ENCODE measurements around the gene NT5C. TPM values are rescaled to one million over a fixed set of nuclear protein-coding genes. Genes with fewer than 3 reads are reported as not detected.
"Not testable (repeated sequence)": the region's sequence is repeated elsewhere in the genome, so short reads cannot be mapped to it uniquely, and the experiment has no call there.

NT5C gene
- total and polyA plus RNA-seq, 9 donors: 38.3 to 55.6 (median 44.0) TPM

DNA sequence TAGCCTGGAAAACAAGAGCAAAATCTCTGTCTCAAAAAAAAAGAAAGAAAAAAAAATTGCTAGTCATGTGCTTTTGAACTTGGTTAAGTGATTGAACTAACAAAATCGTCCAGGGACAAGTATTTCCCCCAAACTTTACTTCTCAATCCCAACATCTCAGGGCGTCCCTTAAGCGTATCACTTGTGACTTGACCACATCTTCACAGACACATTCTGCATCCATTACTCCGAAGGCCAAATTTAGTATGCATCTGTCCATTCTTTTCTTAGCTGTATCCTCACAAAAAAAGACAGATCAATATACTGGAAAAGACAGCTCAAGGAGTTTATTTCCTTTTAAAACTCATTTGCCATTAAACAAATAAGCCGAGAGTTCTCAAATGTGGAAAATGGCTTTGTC is 28.7 kb upstream of the NT5C start:
- Histone ChIP-seq H3K27me3 (ENCODE audit: control insufficient read depth, insufficient read depth, low read length) (no peaks in the 10 kb centered on the region), H3K4me3 (ENCODE audit: low read length) (no peak overlapping the region), H3K27ac (ENCODE audit: low read length) (peak overlapping the region; percentile 73), H3K4me1 (ENCODE audit: control insufficient read depth, insufficient read depth, low read length) (peaks cover 11% of the 10 kb centered on the region), H3K9me3 (replicated peaks; ENCODE audit: control insufficient read depth, low read depth, low read length) (no peaks in the 10 kb centered on the region), H3K36me3 (ENCODE audit: control insufficient read depth, insufficient read depth, low read length) (peaks cover 11% of the 10 kb centered on the region)
- peak; percentile 28 for DNase-seq
- no CpG with 5 or more reads among the region's 5 CpGs for WGBS (ENCODE audit: insufficient coverage)

DNA sequence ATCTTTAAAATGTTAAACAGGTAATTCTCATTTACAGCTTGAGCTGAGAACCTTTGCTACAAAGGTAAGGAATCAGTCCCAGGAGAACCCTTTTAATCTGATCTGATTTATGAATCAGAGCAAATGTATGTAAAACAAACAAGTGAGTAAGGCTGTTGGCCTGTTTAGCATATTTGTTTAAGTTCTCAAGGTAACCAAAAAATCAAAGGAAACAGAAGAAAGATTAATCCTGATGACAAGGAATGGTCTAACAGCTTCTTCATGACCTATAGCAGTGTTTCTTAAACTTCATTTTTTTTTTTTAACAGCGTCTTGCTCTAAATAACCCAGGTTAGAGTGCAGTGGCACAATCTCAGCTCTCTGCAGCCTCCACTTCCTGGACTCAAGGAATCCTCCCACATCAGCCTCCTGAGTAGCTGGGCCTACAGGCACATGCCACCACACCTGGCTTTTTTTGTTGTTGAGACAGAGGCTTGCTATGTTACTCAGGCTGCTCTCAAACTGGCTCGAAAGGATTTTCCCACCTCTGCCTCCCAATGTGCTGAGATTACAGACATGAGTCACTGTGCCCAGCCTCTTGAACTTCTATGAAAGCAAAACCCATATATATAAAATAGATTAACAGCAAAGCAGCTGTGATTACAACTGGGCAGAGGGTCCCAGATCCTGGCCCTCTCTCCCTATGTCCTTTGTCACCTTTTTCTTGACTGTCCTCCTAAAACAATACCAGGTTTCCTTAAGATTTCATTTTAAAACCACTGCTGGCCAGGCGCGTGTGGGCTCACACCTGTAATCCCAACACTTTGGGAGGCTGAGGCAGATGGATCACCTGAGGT is 27.9 kb upstream of the NT5C start:
- no peak for DNase-seq
- peaks cover 16% of the 10 kb centered on the region for H3K4me1 ChIP-seq (ENCODE audit: control insufficient read depth, insufficient read depth, low read length)
- peak overlapping the region; percentile 69 for H3K27ac ChIP-seq (ENCODE audit: low read length)

GRCh38 chr17:75158480-75158879 is 26.9 kb upstream of the NT5C start:
- DNase-seq; H3K36me3 ChIP-seq (ENCODE audit: control insufficient read depth, insufficient read depth, low read length); H3K27me3 ChIP-seq (ENCODE audit: control insufficient read depth, insufficient read depth, low read length); H3K9me3 ChIP-seq (replicated peaks; ENCODE audit: control insufficient read depth, low read depth, low read length); H3K27ac ChIP-seq (ENCODE audit: low read length); H3K4me3 ChIP-seq (ENCODE audit: low read length): not testable (repeated sequence)
- WGBS (ENCODE audit: insufficient coverage): 89% methylated on average over 5 of the region's 8 CpGs
- peaks cover 16% of the 10 kb centered on the region for H3K4me1 ChIP-seq (ENCODE audit: control insufficient read depth, insufficient read depth, low read length)

More for the DNA sequence above, 27.9 kb upstream of the NT5C start:
- 94% methylated on average over 3 of the region's 4 CpGs for WGBS (ENCODE audit: insufficient coverage)
- no peak overlapping the region for H3K4me3 ChIP-seq (ENCODE audit: low read length)
- no peaks in the 10 kb centered on the region for H3K27me3 ChIP-seq (ENCODE audit: control insufficient read depth, insufficient read depth, low read length)
- no peaks in the 10 kb centered on the region for H3K9me3 ChIP-seq (replicated peaks; ENCODE audit: control insufficient read depth, low read depth, low read length)
- H3K36me3 ChIP-seq (ENCODE audit: control insufficient read depth, insufficient read depth, low read length): peaks cover 11% of the 10 kb centered on the region

GRCh38 chr17:75155191-75155601 is 23.7 kb upstream of the NT5C start:
- Histone ChIP-seq H3K9me3 (replicated peaks; ENCODE audit: control insufficient read depth, low read depth, low read length) (no peaks in the 10 kb centered on the region), H3K36me3 (ENCODE audit: control insufficient read depth, insufficient read depth, low read length) (peaks cover 4% of the 10 kb centered on the region), H3K27me3 (ENCODE audit: control insufficient read depth, insufficient read depth, low read length) (no peaks in the 10 kb centered on the region), H3K4me3 (ENCODE audit: low read length) (no peak overlapping the region), H3K27ac (ENCODE audit: low read length) (peak overlapping the region; percentile 93), H3K4me1 (ENCODE audit: control insufficient read depth, insufficient read depth, low read length) (peaks cover 30% of the 10 kb centered on the region)
- no CpG with 5 or more reads among the region's 3 CpGs for WGBS (ENCODE audit: insufficient coverage)
- peak; percentile 77 for DNase-seq

- H3K9me3 ChIP-seq (replicated peaks; ENCODE audit: control insufficient read depth, low read depth, low read length): no peaks in the 10 kb centered on the region
- H3K27ac ChIP-seq (ENCODE audit: low read length): peak within 1 kb of the TSS; percentile 93
- peak within 1 kb of the TSS; percentile 94 for H3K4me3 ChIP-seq (ENCODE audit: low read length)
- peak; percentile 100 for DNase-seq
- peaks cover 1% of the 10 kb centered on the region for H3K36me3 ChIP-seq (ENCODE audit: control insufficient read depth, insufficient read depth, low read length)
- under 1% methylated on average over 59 of the region's 67 CpGs for WGBS (ENCODE audit: insufficient coverage)
- H3K27me3 ChIP-seq (ENCODE audit: control insufficient read depth, insufficient read depth, low read length): no peaks in the 10 kb centered on the region
- H3K4me1 ChIP-seq (ENCODE audit: control insufficient read depth, insufficient read depth, low read length): peaks cover 27% of the 10 kb centered on the region
Observed at GRCh38 chr17:75154195-75155106, 22.9 kb upstream of the NT5C start, which contains the start of gene JPT1. Gene JPT1 (minus strand): TSS chr17:75154512. CDS start chr17:75154397, 115 bp downstream.

GRCh38 chr17:75153780-75154194 is 22.2 kb upstream of the NT5C start:
- Histone ChIP-seq H3K27me3 (ENCODE audit: control insufficient read depth, insufficient read depth, low read length) (no peaks in the 10 kb centered on the region), H3K4me1 (ENCODE audit: control insufficient read depth, insufficient read depth, low read length) (peaks cover 26% of the 10 kb centered on the region), H3K36me3 (ENCODE audit: control insufficient read depth, insufficient read depth, low read length) (no peaks in the 10 kb centered on the region), H3K4me3 (ENCODE audit: low read length) (peak overlapping the region; percentile 94), H3K9me3 (replicated peaks; ENCODE audit: control insufficient read depth, low read depth, low read length) (no peaks in the 10 kb centered on the region), H3K27ac (ENCODE audit: low read length) (peak overlapping the region; percentile 67)
- WGBS (ENCODE audit: insufficient coverage): under 1% methylated on average over 35 of the region's 35 CpGs
- peak; percentile 34 for DNase-seq

- no peaks in the 10 kb centered on the region for H3K9me3 ChIP-seq (replicated peaks; ENCODE audit: control insufficient read depth, low read depth, low read length)
- H3K27ac ChIP-seq (ENCODE audit: low read length): peak overlapping the region; percentile 67
- H3K4me1 ChIP-seq (ENCODE audit: control insufficient read depth, insufficient read depth, low read length): peaks cover 26% of the 10 kb centered on the region
- H3K4me3 ChIP-seq (ENCODE audit: low read length): peak overlapping the region; percentile 94
- no peaks in the 10 kb centered on the region for H3K27me3 ChIP-seq (ENCODE audit: control insufficient read depth, insufficient read depth, low read length)
- DNase-seq: peak; percentile 54
- H3K36me3 ChIP-seq (ENCODE audit: control insufficient read depth, insufficient read depth, low read length): peaks cover 5% of the 10 kb centered on the region
- under 1% methylated on average over 21 of the region's 28 CpGs for WGBS (ENCODE audit: insufficient coverage)
Observed at GRCh38 chr17:75152922-75153779, 21.6 kb upstream of the NT5C start.

- Histone ChIP-seq H3K27me3 (ENCODE audit: control insufficient read depth, insufficient read depth, low read length) (no peaks in the 10 kb centered on the region), H3K4me3 (ENCODE audit: low read length) (peak overlapping the region; percentile 94), H3K4me1 (ENCODE audit: control insufficient read depth, insufficient read depth, low read length) (peaks cover 26% of the 10 kb centered on the region), H3K9me3 (replicated peaks; ENCODE audit: control insufficient read depth, low read depth, low read length) (no peaks in the 10 kb centered on the region), H3K27ac (ENCODE audit: low read length) (peak overlapping the region; percentile 67), H3K36me3 (ENCODE audit: control insufficient read depth, insufficient read depth, low read length) (peaks cover 12% of the 10 kb centered on the region)
- 42% methylated on average over 4 of the region's 6 CpGs for WGBS (ENCODE audit: insufficient coverage)
- no peak for DNase-seq
Observed at GRCh38 chr17:75152523-75152921, 21.0 kb upstream of the NT5C start.

- Histone ChIP-seq H3K4me3 (ENCODE audit: low read length) (peak overlapping the region; percentile 94), H3K36me3 (ENCODE audit: control insufficient read depth, insufficient read depth, low read length) (peaks cover 17% of the 10 kb centered on the region), H3K4me1 (ENCODE audit: control insufficient read depth, insufficient read depth, low read length) (peaks cover 26% of the 10 kb centered on the region), H3K27ac (ENCODE audit: low read length) (peak overlapping the region; percentile 67), H3K27me3 (ENCODE audit: control insufficient read depth, insufficient read depth, low read length) (no peaks in the 10 kb centered on the region), H3K9me3 (replicated peaks; ENCODE audit: control insufficient read depth, low read depth, low read length) (no peaks in the 10 kb centered on the region)
- no peak for DNase-seq
- WGBS (ENCODE audit: insufficient coverage): no CpG with 5 or more reads among the region's 6 CpGs
Observed at GRCh38 chr17:75151930-75152329, 20.4 kb upstream of the NT5C start.

All from muscle of leg (tissue), 11 donors.